ENCODE measurements around the gene MINDY1. TPM values are rescaled to one million over a fixed set of nuclear protein-coding genes. Genes with fewer than 3 reads are reported as not detected.

MINDY1 gene
- polyA plus RNA-seq, 1 donor from 2014 or later = 16.1 TPM

GRCh38 chr1:151024540-151025146, 17.9 kb upstream of the MINDY1 start:
- no peaks in the 10 kb centered on the region for H3K79me2 ChIP-seq (replicated peaks; ENCODE audit: insufficient read depth, low read length)
- TF ChIP-seq EP300 (conservative IDR thresholded peaks at IDR 0.05; ENCODE audit: poor library complexity, severe bottlenecking) (no peak), RAD21 (conservative IDR thresholded peaks at IDR 0.05) (peak; percentile 70), POLR2AphosphoS5 (IDR thresholded peaks at IDR 0.05) (no peak), SMC3 (conservative IDR thresholded peaks at IDR 0.05; ENCODE audit: poor library complexity) (peak; percentile 77), TAF1 (IDR thresholded peaks at IDR 0.05; ENCODE audit: low read depth) (no peak), EZH2 (IDR thresholded peaks at IDR 0.05; ENCODE audit: borderline replicate concordance, insufficient read depth, low read length, poor library complexity, severe bottlenecking) (no peak), MXI1 (conservative IDR thresholded peaks at IDR 0.05; ENCODE audit: poor library complexity, severe bottlenecking) (no peak), CTCF (IDR thresholded peaks at IDR 0.05; ENCODE audit: poor library complexity, severe bottlenecking) (peak; percentile 69), REST (IDR thresholded peaks at IDR 0.05; ENCODE audit: borderline replicate concordance) (no peak)
- H3K4me2 ChIP-seq (ENCODE audit: low read length) = no peak overlapping the region
- H3K27me3 ChIP-seq (ENCODE audit: insufficient read depth, low read depth, low read length) = no peaks in the 10 kb centered on the region
- no peaks in the 10 kb centered on the region for H3K9me2 ChIP-seq (ENCODE audit: insufficient read depth, low read length)
- H3K9me3 ChIP-seq (ENCODE audit: low read length) = no peaks in the 10 kb centered on the region
- no peaks in the 10 kb centered on the region for H4K20me1 ChIP-seq (ENCODE audit: insufficient read depth)
- H3F3A ChIP-seq (ENCODE audit: insufficient read depth, low read length, poor library complexity, severe bottlenecking) = no peaks in the 10 kb centered on the region
- no peak overlapping the region for H3K9ac ChIP-seq (ENCODE audit: low read length)
- H3K4me3 ChIP-seq (ENCODE audit: low read length) = no peak overlapping the region
- no peak overlapping the region for H2AFZ ChIP-seq (ENCODE audit: low read depth, low read length)
- H3K27ac ChIP-seq (ENCODE audit: low read length) = no peak overlapping the region
- H3K36me3 ChIP-seq (ENCODE audit: insufficient read depth, low read length) = no peaks in the 10 kb centered on the region

GRCh38 chr1:151013518-151013917, 6.8 kb upstream of the MINDY1 start:
- H3K79me2 ChIP-seq (replicated peaks; ENCODE audit: insufficient read depth, low read length) = peaks cover 6% of the 10 kb centered on the region
- TF ChIP-seq CTCF (IDR thresholded peaks at IDR 0.05; ENCODE audit: poor library complexity, severe bottlenecking) = no peak
- TF ChIP-seq TAF1 (IDR thresholded peaks at IDR 0.05; ENCODE audit: low read depth) = no peak
- TF ChIP-seq REST (IDR thresholded peaks at IDR 0.05; ENCODE audit: borderline replicate concordance) = no peak
- no peak for TF ChIP-seq EP300 (conservative IDR thresholded peaks at IDR 0.05; ENCODE audit: poor library complexity, severe bottlenecking)
- TF ChIP-seq POLR2AphosphoS5 (IDR thresholded peaks at IDR 0.05) = no peak
- no peak for TF ChIP-seq RAD21 (conservative IDR thresholded peaks at IDR 0.05)
- no peak for TF ChIP-seq EZH2 (IDR thresholded peaks at IDR 0.05; ENCODE audit: borderline replicate concordance, insufficient read depth, low read length, poor library complexity, severe bottlenecking)
- no peak for TF ChIP-seq MXI1 (conservative IDR thresholded peaks at IDR 0.05; ENCODE audit: poor library complexity, severe bottlenecking)
- TF ChIP-seq SMC3 (conservative IDR thresholded peaks at IDR 0.05; ENCODE audit: poor library complexity) = no peak
- H3K27ac ChIP-seq (ENCODE audit: low read length) = no peak overlapping the region
- H3K9me2 ChIP-seq (ENCODE audit: insufficient read depth, low read length) = no peaks in the 10 kb centered on the region
- H4K20me1 ChIP-seq (ENCODE audit: insufficient read depth) = no peaks in the 10 kb centered on the region
- H2AFZ ChIP-seq (ENCODE audit: low read depth, low read length) = no peak overlapping the region
- no peaks in the 10 kb centered on the region for H3K36me3 ChIP-seq (ENCODE audit: insufficient read depth, low read length)
- no peak overlapping the region for H3K4me3 ChIP-seq (ENCODE audit: low read length)
- H3K27me3 ChIP-seq (ENCODE audit: insufficient read depth, low read depth, low read length) = no peaks in the 10 kb centered on the region
- H3K9ac ChIP-seq (ENCODE audit: low read length) = no peak overlapping the region
- H3K9me3 ChIP-seq (ENCODE audit: low read length) = no peaks in the 10 kb centered on the region
- no peaks in the 10 kb centered on the region for H3F3A ChIP-seq (ENCODE audit: insufficient read depth, low read length, poor library complexity, severe bottlenecking)
- no peak overlapping the region for H3K4me2 ChIP-seq (ENCODE audit: low read length)
